GM15510 (cell line): Measurements from ENCODE around the gene SPTB.

ENCODE experiments used
- POLR2A ChIP-seq: IDR thresholded peaks from 3 replicates; pipeline ENCODE4 v1.6.1; 2011; ENCODE audit warnings: borderline replicate concordance; ENCODE audit not compliant: insufficient read length; ENCODE audit errors: extremely low read depth

The SPTB gene

DNA sequence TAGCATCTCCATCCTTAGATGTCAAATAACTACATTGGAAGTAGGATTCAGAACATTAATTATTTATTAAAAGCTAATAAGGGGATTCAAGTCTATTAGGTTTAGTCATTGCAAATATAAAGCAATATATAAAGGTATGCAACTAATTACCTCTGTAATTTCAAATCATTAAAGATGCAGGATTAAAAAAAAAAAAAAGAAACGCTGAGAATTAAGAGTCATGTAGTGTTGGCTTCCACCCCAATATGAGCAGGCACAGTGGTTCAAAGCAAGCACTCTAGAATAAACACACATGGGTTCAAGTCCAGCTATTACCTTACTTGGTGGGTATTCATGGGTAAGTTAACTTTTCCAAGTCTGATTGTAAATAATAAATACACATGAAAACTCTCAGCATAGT lies 10.9 kb downstream of the SPTB start:
- TF ChIP-seq POLR2A = no peak

DNA sequence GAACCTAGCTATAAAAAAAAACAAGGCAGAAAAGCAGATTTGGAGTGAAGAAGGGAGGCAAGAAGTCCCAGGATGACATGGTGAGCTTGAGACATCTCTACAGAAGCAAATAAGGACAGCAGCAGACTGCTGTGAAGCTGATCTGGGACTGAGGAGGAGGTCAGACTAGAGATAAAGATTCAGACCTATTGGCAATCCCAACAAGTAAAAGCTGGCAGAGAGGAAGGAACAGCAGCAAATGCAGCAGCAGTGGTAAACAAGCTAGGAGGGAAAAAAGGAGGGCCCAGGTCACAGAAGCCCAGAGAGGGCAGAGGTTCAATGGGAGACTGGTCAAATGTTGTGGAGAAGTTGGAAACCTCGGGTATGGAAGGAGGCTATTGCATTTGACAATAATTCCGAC lies 11.3 kb downstream of the SPTB start:
- no peak for TF ChIP-seq POLR2A

DNA sequence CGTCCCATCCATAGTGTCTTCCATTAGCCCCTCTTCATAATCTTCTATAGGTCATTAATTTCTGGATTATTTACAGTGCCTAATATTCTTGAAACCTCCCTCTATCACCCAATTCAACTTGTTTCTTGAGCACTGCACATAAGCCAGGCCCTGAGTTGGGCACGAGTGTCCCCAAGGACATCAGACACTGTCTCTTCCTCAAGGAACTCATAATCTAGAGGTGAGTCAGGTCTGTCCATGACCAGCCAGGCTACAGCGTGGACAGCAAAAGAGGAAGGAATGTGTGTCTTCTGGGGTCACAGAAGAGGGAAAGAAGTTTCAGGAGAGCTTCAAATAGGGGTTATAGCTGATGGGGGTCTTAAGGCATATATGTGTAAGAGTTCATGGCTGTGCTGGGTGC lies 12.5 kb downstream of the SPTB start:
- no peak for TF ChIP-seq POLR2A

DNA sequence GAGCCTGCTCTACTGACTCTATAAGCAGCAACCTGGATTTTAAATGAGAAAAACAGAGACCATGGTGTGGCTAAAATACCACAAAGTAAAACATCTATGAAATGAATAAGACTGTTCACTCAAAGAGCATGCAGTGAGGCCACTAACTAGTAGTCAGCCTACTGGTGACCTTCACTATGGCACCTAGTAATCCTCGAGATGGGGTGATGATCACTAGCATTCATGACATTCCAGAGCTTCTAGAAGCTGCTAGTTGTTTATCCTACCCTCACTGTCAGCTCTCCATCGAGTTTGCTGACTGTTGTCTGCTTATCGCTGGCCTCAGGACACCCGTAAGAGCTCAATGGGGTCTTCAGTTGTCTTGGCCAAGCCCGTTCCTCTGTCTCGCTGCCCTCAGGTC lies 13.7 kb downstream of the SPTB start:
- no peak for TF ChIP-seq POLR2A

DNA sequence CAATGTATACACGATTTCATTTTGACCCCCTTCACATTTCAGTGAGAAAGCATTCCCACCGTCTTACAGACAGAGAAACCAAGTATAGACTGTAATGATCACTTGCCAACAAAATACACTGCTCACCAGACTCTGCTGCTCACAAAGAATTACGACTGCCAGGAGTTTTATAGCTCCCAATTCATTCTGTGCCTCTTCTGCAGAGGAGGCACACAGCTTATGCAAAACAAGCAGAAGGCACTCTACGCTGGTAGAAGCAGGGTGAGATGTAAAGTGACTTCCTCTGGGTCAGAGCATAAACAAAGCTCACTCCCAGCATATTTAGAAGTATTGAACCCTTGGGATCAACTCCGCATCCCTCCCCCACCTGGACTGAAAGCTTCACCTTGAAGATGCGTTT lies 14.6 kb downstream of the SPTB start:
- TF ChIP-seq POLR2A = no peak

DNA sequence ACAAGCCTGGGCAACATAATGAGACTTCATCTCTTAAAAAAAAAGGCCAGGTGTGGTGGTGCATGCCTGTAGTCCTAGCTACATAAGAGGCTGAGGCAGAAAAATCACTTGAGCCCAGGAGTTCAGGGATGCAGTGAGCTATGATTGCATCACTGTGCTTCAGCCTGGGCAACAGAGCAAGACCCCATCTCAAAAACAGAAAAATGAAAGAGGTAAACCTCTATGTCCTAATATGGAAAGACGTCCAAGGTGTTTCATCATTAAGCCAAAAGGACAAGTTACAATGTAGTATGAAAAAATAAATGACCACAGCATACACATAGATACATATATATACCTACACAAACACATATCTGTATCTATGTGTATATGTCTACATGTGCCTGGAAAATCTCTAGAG lies 15.4 kb downstream of the SPTB start:
- TF ChIP-seq POLR2A = no peak

DNA sequence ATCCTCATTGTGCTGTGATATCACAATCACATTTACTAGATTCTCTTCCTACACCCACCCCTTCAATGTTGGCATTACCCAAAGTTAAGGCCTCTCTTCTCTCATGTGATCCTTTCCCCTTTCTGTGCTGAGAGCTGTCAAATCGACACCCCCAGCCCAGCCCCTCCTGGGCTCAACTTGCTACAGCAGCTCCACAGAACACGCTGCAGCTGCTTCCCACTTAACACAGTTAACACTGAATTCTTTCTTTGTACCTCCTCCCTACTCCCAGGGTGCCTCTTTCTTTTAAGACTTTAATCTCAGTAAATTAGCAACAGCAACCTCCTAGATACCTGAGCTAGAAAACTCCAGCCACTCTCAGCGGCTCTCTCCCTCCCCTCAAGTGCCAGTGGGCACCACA lies 17.8 kb downstream of the SPTB start:
- no peak for TF ChIP-seq POLR2A

DNA sequence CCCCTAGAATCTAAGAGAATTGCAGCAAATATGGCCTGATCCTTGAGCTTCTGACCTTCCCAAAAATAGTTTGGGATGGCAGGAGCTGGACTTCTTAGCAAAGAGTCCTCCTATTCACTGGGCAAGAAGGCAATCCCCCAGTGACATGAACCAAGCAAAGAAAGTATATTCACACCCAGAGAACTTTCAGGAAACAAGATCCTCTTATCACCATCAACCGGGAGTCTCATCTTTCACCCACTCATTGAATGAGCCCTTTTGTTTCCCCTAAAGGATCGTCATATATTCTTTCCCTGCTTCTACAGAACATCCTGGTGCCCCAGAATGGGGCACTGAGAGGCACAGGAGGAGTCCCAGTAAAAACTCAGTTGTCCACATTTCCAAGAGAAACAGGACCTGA lies 19.7 kb downstream of the SPTB start:
- TF ChIP-seq POLR2A = no peak

DNA sequence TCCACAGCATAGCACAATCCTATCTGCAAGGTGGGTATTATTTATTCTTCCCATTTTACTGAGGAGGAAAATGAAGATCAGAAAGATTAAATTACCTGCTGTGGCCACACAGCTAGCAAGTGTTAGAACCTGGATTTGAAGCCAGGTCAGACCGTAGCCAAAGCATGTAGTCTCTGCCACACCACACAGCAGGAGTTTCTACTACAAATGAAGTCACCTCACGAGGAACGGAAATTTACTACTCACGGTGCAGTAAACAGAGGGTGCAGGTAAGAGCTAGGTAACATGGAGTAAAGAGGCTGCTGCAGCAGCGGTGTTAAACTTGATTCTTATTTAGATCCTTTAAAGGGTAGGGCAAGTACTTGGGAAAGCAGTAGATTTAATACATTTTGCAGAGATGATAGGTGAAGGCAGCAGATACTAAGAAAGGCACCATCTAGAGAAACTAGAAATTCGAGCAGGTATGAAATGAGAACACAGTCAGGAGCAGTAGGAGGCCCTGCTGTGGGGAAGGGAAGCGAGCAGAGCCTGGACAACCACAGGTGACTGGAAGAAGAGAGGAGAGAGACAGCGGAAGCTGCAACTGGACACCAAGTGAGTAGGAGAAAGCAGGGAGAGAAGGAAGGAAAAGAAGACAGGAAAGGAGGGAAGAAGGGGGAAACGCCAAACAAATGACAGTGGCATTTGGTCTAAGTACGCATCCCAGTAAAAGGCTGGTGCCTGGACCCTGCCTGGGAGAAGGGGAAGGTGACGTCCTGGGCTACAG lies 21.5 kb downstream of the SPTB start:
- TF ChIP-seq POLR2A = no peak

DNA sequence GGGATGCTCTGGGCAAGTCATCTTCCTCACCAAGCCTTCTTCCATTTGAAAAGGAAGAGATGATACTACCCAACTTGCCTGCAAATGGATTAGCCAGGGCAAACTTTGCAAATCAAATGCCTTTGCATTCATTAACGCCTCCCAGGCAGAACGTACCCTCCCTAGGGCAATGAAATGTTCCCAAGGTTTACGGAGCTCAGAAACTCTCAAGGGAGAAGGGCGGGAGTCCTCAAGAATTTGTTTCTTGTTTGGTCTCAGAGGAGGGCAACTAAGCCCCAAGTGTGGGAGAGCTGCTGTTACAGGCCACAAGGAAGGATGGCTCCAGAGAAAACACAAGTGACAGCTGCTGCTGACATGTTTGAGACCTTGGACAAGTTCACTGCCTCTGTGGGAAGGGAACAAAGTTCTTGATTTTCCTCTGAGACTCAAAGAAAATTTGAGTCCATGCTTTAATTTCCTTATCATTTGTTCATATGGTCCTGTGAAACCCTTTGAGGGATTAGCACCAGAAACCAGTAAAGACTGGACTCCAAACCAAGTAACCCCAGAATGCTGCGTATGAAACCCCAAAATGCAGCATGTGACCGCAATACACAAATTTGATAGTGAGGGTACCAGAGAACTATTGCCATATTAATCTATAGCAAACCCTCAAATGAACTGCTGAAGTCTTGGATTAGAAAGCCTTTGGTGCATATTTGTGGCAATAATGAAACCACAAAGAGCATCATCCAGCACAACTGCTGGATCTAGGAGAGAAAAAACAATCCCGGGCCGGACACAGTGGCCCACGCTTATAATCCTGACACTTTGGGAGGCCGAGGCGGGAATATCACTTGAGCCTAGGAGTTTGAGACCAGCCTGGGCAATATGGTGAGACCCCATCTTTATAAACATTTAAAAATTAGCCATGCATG lies 22.9 kb downstream of the SPTB start:
- no peak for TF ChIP-seq POLR2A

DNA sequence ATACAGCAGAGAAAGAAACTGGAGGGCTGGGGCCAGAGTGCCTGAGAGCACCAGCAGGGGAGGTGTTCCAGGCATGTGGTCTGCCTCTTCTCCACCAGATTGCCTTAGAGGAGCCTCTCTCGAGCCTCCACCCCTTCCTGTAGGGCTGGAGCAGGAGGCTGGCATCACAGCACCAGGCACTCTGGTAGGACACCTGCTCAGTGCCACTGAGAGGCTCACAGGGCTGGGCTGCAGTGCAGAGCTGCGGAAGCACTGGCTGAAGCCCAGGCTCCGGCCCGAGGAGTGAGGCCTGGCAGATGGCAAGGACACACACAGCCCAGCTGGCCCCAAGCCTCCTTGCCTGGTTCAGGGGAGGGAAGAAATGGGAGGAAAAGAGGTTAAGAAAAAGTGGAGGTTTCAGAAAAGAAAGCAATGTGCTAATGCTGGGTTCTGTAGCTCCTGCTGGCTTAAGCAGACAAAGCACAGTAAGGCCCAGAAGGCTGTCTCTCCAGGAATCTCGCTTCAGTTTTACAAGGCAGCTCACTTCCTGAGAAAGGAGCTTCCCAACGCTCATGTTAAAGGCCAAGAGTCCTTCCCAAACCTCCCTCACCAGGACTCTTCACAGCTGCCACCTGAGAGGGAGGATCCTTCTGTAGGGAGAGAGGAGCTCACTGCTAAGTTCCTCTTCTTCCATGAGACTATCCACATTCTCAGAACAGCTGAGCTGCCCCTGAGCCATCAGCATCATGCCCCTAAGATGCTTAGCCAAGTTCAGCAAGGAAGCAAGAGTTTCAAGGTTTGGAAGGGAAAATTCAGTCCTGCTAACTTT lies 23.8 kb downstream of the SPTB start:
- no peak for TF ChIP-seq POLR2A

DNA sequence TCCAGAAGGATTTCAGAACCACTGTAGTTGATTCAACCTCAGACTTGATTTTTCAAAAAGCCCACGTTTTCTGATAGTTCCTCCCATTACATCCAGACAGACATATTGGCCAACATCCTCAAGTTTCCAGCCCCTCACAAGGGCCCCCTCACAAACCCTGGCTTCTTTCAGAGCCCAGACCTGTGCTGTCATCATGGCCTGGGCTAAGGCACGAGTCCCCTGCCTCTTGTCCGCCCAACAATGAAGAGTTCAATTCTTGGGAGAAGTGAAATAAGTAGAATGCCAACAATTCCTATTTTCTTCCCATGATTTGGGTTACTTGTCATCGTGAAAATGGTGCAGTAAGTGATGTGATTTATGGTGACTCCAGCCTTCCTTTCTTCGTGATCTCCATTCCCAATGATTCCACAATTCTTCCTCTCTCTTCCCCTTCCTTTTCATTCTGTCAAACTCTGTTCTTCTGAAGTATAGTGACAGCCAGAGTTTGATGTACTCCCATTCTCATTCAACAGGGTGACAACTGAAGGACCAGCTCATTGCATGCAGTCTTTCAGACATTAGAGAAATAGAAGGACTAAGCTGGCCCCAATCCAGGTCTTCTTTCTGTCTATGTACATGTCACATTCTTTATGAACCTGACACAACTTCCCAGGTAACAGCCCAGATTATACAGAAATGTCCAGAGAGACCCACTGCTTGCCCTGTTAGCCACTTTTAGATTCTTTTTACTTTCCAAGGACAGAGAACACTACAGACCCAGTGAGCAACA lies 29.2 kb downstream of the SPTB start:
- TF ChIP-seq POLR2A = no peak

DNA sequence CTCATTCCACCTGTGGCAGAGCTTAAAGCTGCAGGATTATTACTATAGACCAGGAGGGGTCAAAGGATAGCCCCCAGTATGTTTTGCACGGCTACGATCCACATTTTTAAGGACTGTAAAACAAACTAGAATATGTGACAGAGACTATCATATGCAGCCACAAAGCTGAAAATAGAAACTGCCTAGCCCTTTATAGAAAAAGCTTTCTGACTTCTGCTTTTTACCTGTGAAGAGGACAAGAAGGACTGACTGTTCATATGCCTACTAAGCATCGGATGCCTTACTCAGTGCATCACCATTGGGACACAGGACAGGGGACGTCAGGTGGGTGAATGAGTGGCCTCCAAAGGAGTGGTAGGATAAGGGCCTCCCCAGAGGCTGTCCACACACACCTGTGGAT lies 29.8 kb downstream of the SPTB start:
- TF ChIP-seq POLR2A = no peak

DNA sequence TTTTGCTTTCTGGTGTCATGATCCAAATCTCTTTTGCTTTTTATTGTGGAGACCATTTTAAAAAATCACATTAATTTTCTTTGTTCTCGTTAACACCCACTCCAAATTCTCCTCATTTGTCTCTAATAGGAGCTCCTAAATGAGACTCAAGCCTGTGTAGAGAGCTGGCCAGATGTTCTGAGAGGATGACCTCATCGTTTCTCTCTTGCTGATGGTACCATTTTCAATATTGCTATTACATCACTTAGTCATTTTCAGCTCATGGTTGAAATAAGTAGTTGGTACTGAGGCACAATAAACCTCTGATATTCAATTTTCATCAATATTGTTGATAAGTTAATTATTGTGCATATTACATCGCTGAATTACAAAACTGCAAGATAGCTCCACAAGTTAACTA lies 31.5 kb downstream of the SPTB start:
- TF ChIP-seq POLR2A = no peak
